ENCODE results near the gene ANKS6.

Gene ANKS6

DNA sequence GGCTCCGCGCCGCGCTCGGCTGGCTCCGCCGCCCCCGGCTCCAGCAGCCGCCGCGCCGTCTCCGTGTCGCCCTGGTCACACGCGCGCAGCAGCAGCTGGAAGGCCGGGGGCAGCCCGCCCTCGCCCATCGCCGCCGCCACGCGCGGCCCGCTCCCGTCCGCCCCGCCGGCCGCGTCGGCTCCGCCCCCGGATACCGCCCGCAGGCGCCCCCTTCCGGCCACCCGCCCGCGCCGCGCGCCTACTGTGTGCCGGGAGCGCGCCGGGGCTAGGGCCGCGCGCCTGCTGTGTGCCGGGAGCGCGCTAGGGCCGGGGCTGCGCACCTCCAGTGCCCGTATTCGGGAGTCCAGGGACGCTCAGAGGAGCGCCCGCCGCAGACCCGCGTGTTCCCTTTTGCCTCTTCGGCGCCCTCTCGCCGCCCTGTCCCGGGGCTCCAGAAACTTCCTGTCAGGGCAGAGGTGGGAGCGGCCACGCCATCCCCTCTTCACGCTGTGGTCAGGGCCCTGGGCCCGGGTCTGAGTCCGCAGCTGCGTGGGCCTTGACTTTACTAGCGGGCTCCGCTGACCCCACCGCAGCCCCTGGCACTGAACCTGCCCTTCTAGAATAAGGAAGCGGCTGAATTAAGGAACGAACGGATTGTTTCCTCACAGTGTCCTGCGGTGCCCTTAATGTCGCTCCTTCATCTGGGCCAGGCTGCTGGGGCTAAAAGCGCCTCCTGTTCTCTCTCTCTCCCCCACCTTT lies at the start of gene ANKS6:
Gene ANKS6 (minus strand): TSS at position 192 of the 738 bp plus-strand sequence. CDS start 64 bp downstream, at position 128.
- TF ChIP-seq CTCF (IDR thresholded peaks at IDR 0.05; ENCODE audit: low read depth, low read length), result peak; percentile 37
- in situ Hi-C loops (cut with HindIII; ENCODE audit: low sequenced_read_pairs), result no loop called here
- DNase-seq (ENCODE audit: low read depth, low spot score), result peak; percentile 58
- peak within 1 kb of the TSS; percentile 53 for H3K4me3 ChIP-seq (ENCODE audit: low read depth, low read length)

DNA sequence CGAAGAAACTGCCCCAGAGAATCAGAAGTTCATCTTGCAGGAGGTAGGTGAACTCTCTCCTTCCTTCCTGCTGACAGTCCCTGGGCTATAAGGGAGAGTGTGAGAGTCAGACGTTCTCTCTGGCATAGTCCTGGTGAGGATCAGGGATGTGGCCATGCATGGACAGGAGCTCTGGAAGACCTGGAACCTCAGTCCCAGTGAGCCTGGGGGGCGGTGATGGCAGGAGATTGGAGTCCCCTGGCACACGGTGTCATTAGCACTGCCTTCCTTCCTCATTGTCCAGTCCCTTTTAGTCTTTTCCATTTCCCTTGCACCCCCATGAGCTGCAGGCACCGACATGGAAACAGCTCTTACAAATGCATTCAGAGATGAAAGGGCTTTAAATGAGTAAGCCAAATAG lies 49.7 kb upstream of the ANKS6 start:
- TF ChIP-seq CTCF (IDR thresholded peaks at IDR 0.05; ENCODE audit: low read depth, low read length), result no peak
- no peak for DNase-seq (ENCODE audit: low read depth, low spot score)
- H3K4me3 ChIP-seq (ENCODE audit: low read depth, low read length), result no peak overlapping the region
- in situ Hi-C loops (cut with HindIII; ENCODE audit: low sequenced_read_pairs), result no loop called here

DNA sequence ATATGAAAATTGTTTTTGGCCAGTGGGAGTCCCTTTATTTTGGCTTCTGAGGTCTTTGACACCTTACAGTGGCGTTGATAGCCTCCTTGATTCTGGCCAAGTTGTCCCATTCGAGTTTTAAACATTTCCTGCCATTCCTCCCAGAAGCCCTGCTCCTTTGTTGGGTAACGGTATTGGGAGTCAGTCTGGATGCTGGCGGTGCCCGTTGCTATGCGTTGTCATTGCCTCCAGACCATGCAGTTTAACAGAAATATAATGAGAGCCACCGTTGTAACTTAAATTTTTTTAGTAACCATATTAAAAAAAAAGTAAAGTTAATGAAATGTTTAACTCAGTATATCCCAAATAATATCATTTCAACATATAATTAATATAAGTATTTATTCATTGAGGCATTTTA lies 46.2 kb upstream of the ANKS6 start:
- no peak for DNase-seq (ENCODE audit: low read depth, low spot score)
- in situ Hi-C loops (cut with HindIII; ENCODE audit: low sequenced_read_pairs), result no loop called here
- no peak for TF ChIP-seq CTCF (IDR thresholded peaks at IDR 0.05; ENCODE audit: low read depth, low read length)
- H3K4me3 ChIP-seq (ENCODE audit: low read depth, low read length), result no peak overlapping the region

- DNase-seq (ENCODE audit: low read depth, low spot score), result no peak
- in situ Hi-C loops (cut with HindIII; ENCODE audit: low sequenced_read_pairs), result no loop called here
- TF ChIP-seq CTCF (IDR thresholded peaks at IDR 0.05; ENCODE audit: low read depth, low read length), result no peak
- no peak overlapping the region for H3K4me3 ChIP-seq (ENCODE audit: low read depth, low read length)
Measured at GRCh38 chr9:98839724-98840123, 43.4 kb upstream of the ANKS6 start.

DNA sequence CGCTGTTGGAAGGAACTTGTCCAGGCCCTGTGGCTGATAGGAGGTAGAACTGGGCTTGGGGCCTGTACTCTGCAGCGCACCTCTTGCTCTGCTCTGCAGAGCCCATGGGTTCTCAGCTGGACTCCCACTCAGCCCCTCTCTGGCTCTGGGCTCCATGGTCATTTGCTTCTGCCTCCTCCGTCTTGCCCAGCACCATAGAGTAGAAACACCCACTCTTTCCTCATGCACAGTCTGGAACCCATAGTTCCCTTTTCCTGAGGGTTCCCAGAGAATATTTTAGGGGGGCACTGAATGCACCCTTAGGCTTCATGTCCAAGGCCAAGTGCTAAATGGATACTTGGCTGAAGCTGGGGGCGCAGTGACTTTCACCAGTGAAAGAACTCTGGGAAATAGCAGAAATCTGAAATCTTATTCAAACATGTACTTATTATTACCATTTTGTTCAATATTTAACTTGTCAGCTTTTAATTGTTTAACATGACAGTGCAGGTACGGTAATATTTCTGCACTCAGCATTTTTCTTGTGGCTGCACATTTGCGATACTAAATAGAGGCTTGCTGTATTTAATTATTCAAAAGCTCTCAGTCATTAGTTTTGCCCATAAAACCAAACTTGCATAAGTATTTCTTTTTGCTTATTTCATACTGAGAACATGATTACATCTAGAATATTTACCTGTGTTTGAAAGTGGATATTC lies 42.7 kb upstream of the ANKS6 start:
- in situ Hi-C loops (cut with HindIII; ENCODE audit: low sequenced_read_pairs), result no loop called here
- no peak for TF ChIP-seq CTCF (IDR thresholded peaks at IDR 0.05; ENCODE audit: low read depth, low read length)
- DNase-seq (ENCODE audit: low read depth, low spot score), result no peak
- H3K4me3 ChIP-seq (ENCODE audit: low read depth, low read length), result no peak overlapping the region

- in situ Hi-C loops (cut with HindIII; ENCODE audit: low sequenced_read_pairs), result no loop called here
- no peak overlapping the region for H3K4me3 ChIP-seq (ENCODE audit: low read depth, low read length)
- no peak for DNase-seq (ENCODE audit: low read depth, low spot score)
- no peak for TF ChIP-seq CTCF (IDR thresholded peaks at IDR 0.05; ENCODE audit: low read depth, low read length)
Measured at GRCh38 chr9:98838155-98838867, 42.0 kb upstream of the ANKS6 start.
